Activated CD4-positive, alpha-beta T cell treated with anti-CD3 and anti-CD28 coated beads, Interleukin-10, Interleukin-2, amounts not matched to agents 100 ng/mL and 50 ng/mL, durations not matched to agents 16 hours and 8 hours (primary cell): ENCODE measurements around the gene NCEH1.
"Not testable (repeated sequence)": the region's sequence is repeated elsewhere in the genome, so short reads cannot be mapped to it uniquely, and the experiment has no call there.

Experiments
- DNase-seq: peaks from one replicate; pipeline ENCODE4 v3.0.0-alpha.2; 2020

NCEH1 gene

GRCh38 chr3:172710664-172711453 is at the start of gene NCEH1:
Gene NCEH1, minus strand, starts transcription at chr3:172711067. Its CDS starts 83 bp downstream, at chr3:172710984.
- DNase-seq, result peak; percentile 94

GRCh38 chr3:172760416-172760815 is 49.5 kb upstream of the NCEH1 start:
- DNase-seq, result not testable (repeated sequence)

GRCh38 chr3:172753125-172753524 is 42.3 kb upstream of the NCEH1 start:
- no peak for DNase-seq

- peak; percentile 48 for DNase-seq
These were observed 41.8 kb upstream of the NCEH1 start for GRCh38 chr3:172752651-172753050.

- DNase-seq, result peak; percentile 43
These were observed 40.4 kb upstream of the NCEH1 start for GRCh38 chr3:172751175-172751704.

- DNase-seq, result peak; percentile 99
These were observed 39.7 kb upstream of the NCEH1 start, which contains the start of gene ECT2 for GRCh38 chr3:172750368-172751174. Gene ECT2, plus strand, starts transcription at chr3:172750726. Its CDS starts 3,805 bp downstream, at chr3:172754531.

- DNase-seq, result no peak
These were observed 39.2 kb upstream of the NCEH1 start for GRCh38 chr3:172750069-172750367.

GRCh38 chr3:172749230-172749965 is 38.5 kb upstream of the NCEH1 start:
- DNase-seq, result no peak

- no peak for DNase-seq
These were observed 35.6 kb upstream of the NCEH1 start for GRCh38 chr3:172746475-172746874.

GRCh38 chr3:172739462-172739861 is 28.6 kb upstream of the NCEH1 start:
- DNase-seq, result no peak

- no peak for DNase-seq
These were observed 24.1 kb upstream of the NCEH1 start for GRCh38 chr3:172735014-172735413.

GRCh38 chr3:172726380-172726779 is 15.5 kb upstream of the NCEH1 start:
- no peak for DNase-seq

- not testable (repeated sequence) for DNase-seq
These were observed 11.7 kb upstream of the NCEH1 start for GRCh38 chr3:172722536-172723040.

- peak; percentile 26 for DNase-seq
These were observed 6.7 kb upstream of the NCEH1 start for GRCh38 chr3:172717493-172718088.

GRCh38 chr3:172716476-172716875 is 5.6 kb upstream of the NCEH1 start:
- DNase-seq, result no peak

GRCh38 chr3:172713316-172713715 is 2.4 kb upstream of the NCEH1 start:
- no peak for DNase-seq

- no peak for DNase-seq
These were observed 558 bp upstream of the NCEH1 start for GRCh38 chr3:172711454-172711795.

GRCh38 chr3:172709774-172710663 is 848 bp downstream of the NCEH1 start:
- DNase-seq, result no peak

- DNase-seq, result no peak
These were observed 1.7 kb downstream of the NCEH1 start for GRCh38 chr3:172708921-172709773.

GRCh38 chr3:172707967-172708366 is 2.9 kb downstream of the NCEH1 start:
- DNase-seq, result no peak

GRCh38 chr3:172707030-172707429 is 3.8 kb downstream of the NCEH1 start:
- no peak for DNase-seq
